GM12878 (cell line): ENCODE results near the gene SSX2IP.

Source experiments
- CREB1 ChIP-seq: IDR thresholded peaks from 2 replicates; pipeline ENCODE4 v1.6.1; 2012; ENCODE audit warnings: low read depth, mild to moderate bottlenecking, inconsistent platforms
- CTCF ChIP-seq, 3 experiments: IDR thresholded peaks in 2 of 3; conservative IDR thresholded peaks in 1 of 3; 2 replicates each; pipeline ENCODE4 v1.5.1; 2011; ENCODE audit warnings: low read depth in 3 of 3, low read length in 3 of 3, mild to moderate bottlenecking in 3 of 3, control low read depth in 2 of 3, moderate library complexity in 2 of 3, inconsistent platforms in 1 of 3, mixed read lengths in 1 of 3; ENCODE audit not compliant: control insufficient read depth in 2 of 3, insufficient read depth in 1 of 3; ENCODE audit errors: extremely low read depth in 1 of 3
- EP300 ChIP-seq, 2 experiments: fragments of 150-350 bp in 1 of 2; IDR thresholded peaks; 2 replicates each; pipeline ENCODE4 v1.6.1; 2011 to 2012; ENCODE audit warnings: low read depth in 2 of 2, low read length in 2 of 2, borderline replicate concordance in 1 of 2, improper control_type of control experiment in 1 of 2, inconsistent platforms in 1 of 2; ENCODE audit not compliant: control insufficient read depth in 1 of 2
- NFIC ChIP-seq: IDR thresholded peaks from 2 replicates; pipeline ENCODE4 v1.6.1; 2012; ENCODE audit warnings: low read depth, mild to moderate bottlenecking, inconsistent platforms, low read length, moderate library complexity
- POLR2AphosphoS5 ChIP-seq: IDR thresholded peaks from 2 replicates; pipeline ENCODE4 v1.6.1; 2011; ENCODE audit warnings: mild to moderate bottlenecking, low read length, inconsistent platforms
- USF1 ChIP-seq: IDR thresholded peaks from 2 replicates; pipeline ENCODE4 v1.6.1; 2011; ENCODE audit warnings: borderline replicate concordance, low read depth, mild to moderate bottlenecking, moderate library complexity, mixed read lengths, low read length; ENCODE audit not compliant: insufficient read depth; ENCODE audit errors: extremely low read length
- YY1 ChIP-seq: IDR thresholded peaks from 2 replicates; pipeline ENCODE4 v1.6.1; 2011; ENCODE audit warnings: low read depth, mild to moderate bottlenecking, low read length
- ZNF24 ChIP-seq: fragments of 450-650 bp; IDR thresholded peaks from 2 replicates; pipeline ENCODE4 v1.6.1; 2017; ENCODE audit warnings: antibody characterized with exemption, mild to moderate bottlenecking
- ZNF274 ChIP-seq: IDR thresholded peaks from one replicate; pipeline ENCODE4 v1.8.0; 2011; ENCODE audit not compliant: insufficient read length, insufficient read depth

- no peak for TF ChIP-seq EP300 (IDR thresholded peaks at IDR 0.05; ENCODE audit: borderline replicate concordance in 1 of 2, control insufficient read depth in 1 of 2, low read depth in 2 of 2, low read length in 2 of 2)
- no peak for TF ChIP-seq USF1
- no peak for TF ChIP-seq POLR2AphosphoS5
- no peak for TF ChIP-seq ZNF274
- TF ChIP-seq CREB1 = no peak
- no peak for TF ChIP-seq ZNF24
- TF ChIP-seq CTCF (IDR thresholded peaks at IDR 0.05 in 2 of 3, conservative IDR thresholded peaks at IDR 0.05 in 1 of 3; ENCODE audit: control insufficient read depth in 2 of 3, extremely low read depth in 1 of 3, insufficient read depth in 1 of 3, low read depth in 3 of 3, low read length in 3 of 3) = no peak
- TF ChIP-seq NFIC = no peak
- no peak for TF ChIP-seq YY1
Observed at GRCh38 chr1:84703431-84703830, 13.2 kb upstream of the SSX2IP start.
